Tibial nerve (tissue), 4 donors: ENCODE results near the gene FSTL4.

ENCODE experiments used
- CTCF ChIP-seq, 5 experiments: fragments of 200-600 bp in 3 of 5; fragments of 450-650 bp in 2 of 5; sonication (generic) in 3 of 5; IDR thresholded peaks; one replicate each; pipeline ENCODE4 v1.5.1; 2016 to 2019; ENCODE audit warnings: antibody characterized with exemption in 5 of 5, mild to moderate bottlenecking in 3 of 5, moderate library complexity in 2 of 5
- EP300 ChIP-seq, 2 donors: sonication (generic); formaldehyde crosslinking; IDR thresholded peaks; one replicate each; pipeline ENCODE4 v1.6.1; 2017; ENCODE audit warnings: antibody characterized with exemption in 2 of 2, mild to moderate bottlenecking in 1 of 2
- POLR2A ChIP-seq, 2 donors: fragments of 450-650 bp; IDR thresholded peaks; one replicate each; pipeline ENCODE4 v1.6.1; 2017; ENCODE audit warnings: antibody characterized with exemption in 2 of 2, mild to moderate bottlenecking in 2 of 2, moderate library complexity in 2 of 2

- TF ChIP-seq EP300 (IDR thresholded peaks at IDR 0.05), result no peak
- TF ChIP-seq CTCF (IDR thresholded peaks at IDR 0.05), result no peak
- no peak for TF ChIP-seq POLR2A (IDR thresholded peaks at IDR 0.05)
Observed at GRCh38 chr5:133511653-133512235, 100.6 kb downstream of the FSTL4 start.
